GM12878 (cell line): ENCODE measurements around the gene CEP63. TPM values are rescaled to one million over a fixed set of nuclear protein-coding genes. Genes with fewer than 3 reads are reported as not detected.

Experiments
- CREB1 ChIP-seq: IDR thresholded peaks from 2 replicates; pipeline ENCODE4 v1.6.1; 2012; ENCODE audit warnings: low read depth, mild to moderate bottlenecking, inconsistent platforms
- EED ChIP-seq: sonication (generic); IDR thresholded peaks from 2 replicates; pipeline ENCODE4 v1.6.1; 2016; ENCODE audit warnings: antibody characterized with exemption, low read depth
- ETV6 ChIP-seq, 2 experiments: fragments of 450-650 bp in 1 of 2; IDR thresholded peaks in 1 of 2; conservative IDR thresholded peaks in 1 of 2; 2 replicates each; pipeline ENCODE4 v1.6.1; 2014; ENCODE audit warnings: antibody characterized with exemption in 1 of 2, borderline replicate concordance in 1 of 2, low read depth in 1 of 2, mild to moderate bottlenecking in 1 of 2, moderate library complexity in 1 of 2
- IRF4 ChIP-seq: IDR thresholded peaks from 2 replicates; pipeline ENCODE4 v1.6.1; 2011; ENCODE audit warnings: low read depth, low read length
- PAX8 ChIP-seq: fragments of 450-650 bp; IDR thresholded peaks from 2 replicates; pipeline ENCODE4 v1.6.1; 2017; ENCODE audit warnings: mild to moderate bottlenecking, moderate library complexity
- RUNX3 ChIP-seq: IDR thresholded peaks from 2 replicates; pipeline ENCODE4 v1.6.1; 2012; ENCODE audit warnings: low read length, inconsistent platforms
- polyA plus RNA-seq, 11 experiments: library from polyadenylated mRNA; depleted of rRNA in 4 of 11; unstranded in 6 of 11; stranded (reverse) in 5 of 11; fragments of >200 nt; fragmentation: Nextera tagmentation in 4 of 11; fragmentation: Illumina TruSeq in 1 of 11; extraction: Ambion mirVana in 4 of 11; extraction: Trizol in 1 of 11; gene quantifications; 1 replicate in 1 of 11; 2 replicates in 10 of 11; pipeline versions ENCODE4 v1.2.1 to v1.2.3, GENCODE V29; 2011 to 2016; ENCODE audit warnings: inconsistent platforms in 2 of 11, missing spikeins in 2 of 11, low read depth in 1 of 11
- total RNA-seq, 4 experiments: library from RNA; depleted of rRNA in 3 of 4; stranded (reverse); fragments of >200 nt in 3 of 4; fragmentation: Illumina TruSeq in 1 of 4; extraction: Trizol in 1 of 4; gene quantifications; 2 replicates each; pipeline versions ENCODE4 v1.2.1 to v1.2.3, GENCODE V29; 2013 to 2021
- TF ChIP-seq, protein P1 (sequence below): fragments of 450-650 bp; formaldehyde crosslinking; IDR thresholded peaks from 2 replicates; pipeline ENCODE4 v1.4.0; 2022; ENCODE audit warnings: mild to moderate bottlenecking, moderate library complexity
- TF ChIP-seq, protein P2 (sequence below): fragments of 450-650 bp; IDR thresholded peaks from 2 replicates; pipeline ENCODE4 v1.6.1; 2017; ENCODE audit warnings: mild to moderate bottlenecking, low read depth, inconsistent platforms; ENCODE audit not compliant: poor library complexity, severe bottlenecking
- TF ChIP-seq, protein P3 (sequence below): IDR thresholded peaks from 2 replicates; pipeline ENCODE4 v1.6.1; 2011; ENCODE audit warnings: mild to moderate bottlenecking, low read depth, low read length, moderate library complexity; ENCODE audit not compliant: insufficient replicate concordance
- TF ChIP-seq, protein P4 (sequence below): IDR thresholded peaks from 2 replicates; pipeline ENCODE4 v1.6.1; 2012; ENCODE audit warnings: low read length, inconsistent platforms
- TF ChIP-seq, protein P5 (sequence below): IDR thresholded peaks from 2 replicates; pipeline ENCODE4 v1.6.1; 2012; ENCODE audit warnings: low read depth, low read length, improper control_type of control experiment
- TF ChIP-seq, protein P6 (sequence below): fragments of 450-650 bp; IDR thresholded peaks from 2 replicates; pipeline ENCODE4 v1.6.1; 2017; ENCODE audit warnings: mild to moderate bottlenecking
- TF ChIP-seq, protein P7 (sequence below): IDR thresholded peaks from 2 replicates; pipeline ENCODE4 v1.6.1; 2012; ENCODE audit warnings: mild to moderate bottlenecking, low read depth, low read length

The CEP63 gene
- total and polyA plus RNA-seq, 10 of the 15 experiments (the other 5 are each of a cell fraction or from before 2014, with no cell fraction given): 14.0 to 36.9 (median 26.8) TPM

DNA sequence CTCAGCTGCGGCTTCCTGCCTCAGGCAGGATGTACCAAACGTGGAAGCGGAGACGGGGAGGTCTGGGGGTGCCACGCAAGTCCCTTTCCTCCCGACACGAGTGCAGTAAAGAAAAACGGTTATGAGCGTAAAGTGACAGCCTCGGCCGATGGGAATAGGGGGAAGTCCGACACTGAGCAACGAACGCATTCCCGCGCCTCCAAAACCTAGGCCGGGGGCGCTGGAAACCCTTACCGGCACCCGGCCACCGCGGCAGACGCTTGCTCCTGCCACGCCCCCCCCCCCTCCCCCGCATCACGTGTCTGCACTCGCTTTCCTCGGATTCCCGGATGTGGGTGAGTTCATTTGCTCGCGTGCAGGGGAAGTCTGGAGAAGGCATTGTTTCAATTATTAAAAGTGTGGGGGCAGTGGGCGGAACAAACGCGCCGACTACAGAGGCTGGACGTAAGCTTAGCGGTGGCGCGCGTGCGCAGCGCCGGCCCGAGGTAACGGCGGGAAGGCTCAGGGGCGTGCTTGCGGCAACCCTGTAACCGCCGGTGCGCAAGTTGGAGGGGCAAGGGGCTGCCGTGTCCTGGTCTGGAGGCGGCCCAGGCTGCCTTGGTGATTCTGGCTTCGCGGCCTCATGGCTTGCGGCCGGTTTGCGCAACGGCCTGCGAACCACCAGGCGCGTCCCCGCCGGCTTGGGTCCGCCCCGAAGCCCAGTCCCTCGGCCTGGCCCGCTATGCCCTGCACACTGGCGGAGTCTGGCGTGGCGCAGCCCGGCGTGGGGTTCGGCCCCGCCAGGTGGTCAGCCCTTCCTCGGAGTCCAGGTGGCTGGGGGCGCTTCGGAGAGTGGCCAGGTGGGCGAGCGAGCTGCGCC, at the start of gene CEP63, which contains the start of gene ANAPC13 (continued):
- TF ChIP-seq IRF4 (no peak), RUNX3 (peak; percentile 69), CREB1 (peak; percentile 24), ETV6 (conservative IDR thresholded peaks at IDR 0.05 in 1 of 2, IDR thresholded peaks at IDR 0.05 in 1 of 2; ENCODE audit: borderline replicate concordance in 1 of 2, low read depth in 1 of 2) (no peak), EED (peak; percentile 42; the same call in 1 of the 2 replicates), PAX8 (no peak)
- TF ChIP-seq, protein P1, sequence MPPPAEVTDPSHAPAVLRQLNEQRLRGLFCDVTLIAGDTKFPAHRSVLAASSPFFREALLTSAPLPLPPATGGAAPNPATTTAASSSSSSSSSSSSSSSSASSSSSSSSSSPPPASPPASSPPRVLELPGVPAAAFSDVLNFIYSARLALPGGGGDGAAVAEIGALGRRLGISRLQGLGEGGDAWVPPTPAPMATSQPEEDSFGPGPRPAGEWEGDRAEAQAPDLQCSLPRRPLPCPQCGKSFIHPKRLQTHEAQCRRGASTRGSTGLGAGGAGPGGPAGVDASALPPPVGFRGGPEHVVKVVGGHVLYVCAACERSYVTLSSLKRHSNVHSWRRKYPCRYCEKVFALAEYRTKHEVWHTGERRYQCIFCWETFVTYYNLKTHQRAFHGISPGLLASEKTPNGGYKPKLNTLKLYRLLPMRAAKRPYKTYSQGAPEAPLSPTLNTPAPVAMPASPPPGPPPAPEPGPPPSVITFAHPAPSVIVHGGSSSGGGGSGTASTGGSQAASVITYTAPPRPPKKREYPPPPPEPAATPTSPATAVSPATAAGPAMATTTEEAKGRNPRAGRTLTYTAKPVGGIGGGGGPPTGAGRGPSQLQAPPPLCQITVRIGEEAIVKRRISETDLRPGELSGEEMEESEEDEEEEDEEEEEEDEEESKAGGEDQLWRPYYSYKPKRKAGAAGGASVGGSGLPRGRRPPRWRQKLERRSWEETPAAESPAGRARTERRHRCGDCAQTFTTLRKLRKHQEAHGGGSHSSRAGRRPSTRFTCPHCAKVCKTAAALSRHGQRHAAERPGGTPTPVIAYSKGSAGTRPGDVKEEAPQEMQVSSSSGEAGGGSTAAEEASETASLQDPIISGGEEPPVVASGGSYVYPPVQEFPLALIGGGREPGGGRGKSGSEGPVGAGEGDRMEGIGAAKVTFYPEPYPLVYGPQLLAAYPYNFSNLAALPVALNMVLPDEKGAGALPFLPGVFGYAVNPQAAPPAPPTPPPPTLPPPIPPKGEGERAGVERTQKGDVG (CRISPR knock-in tag): no peak
- TF ChIP-seq, protein P2, sequence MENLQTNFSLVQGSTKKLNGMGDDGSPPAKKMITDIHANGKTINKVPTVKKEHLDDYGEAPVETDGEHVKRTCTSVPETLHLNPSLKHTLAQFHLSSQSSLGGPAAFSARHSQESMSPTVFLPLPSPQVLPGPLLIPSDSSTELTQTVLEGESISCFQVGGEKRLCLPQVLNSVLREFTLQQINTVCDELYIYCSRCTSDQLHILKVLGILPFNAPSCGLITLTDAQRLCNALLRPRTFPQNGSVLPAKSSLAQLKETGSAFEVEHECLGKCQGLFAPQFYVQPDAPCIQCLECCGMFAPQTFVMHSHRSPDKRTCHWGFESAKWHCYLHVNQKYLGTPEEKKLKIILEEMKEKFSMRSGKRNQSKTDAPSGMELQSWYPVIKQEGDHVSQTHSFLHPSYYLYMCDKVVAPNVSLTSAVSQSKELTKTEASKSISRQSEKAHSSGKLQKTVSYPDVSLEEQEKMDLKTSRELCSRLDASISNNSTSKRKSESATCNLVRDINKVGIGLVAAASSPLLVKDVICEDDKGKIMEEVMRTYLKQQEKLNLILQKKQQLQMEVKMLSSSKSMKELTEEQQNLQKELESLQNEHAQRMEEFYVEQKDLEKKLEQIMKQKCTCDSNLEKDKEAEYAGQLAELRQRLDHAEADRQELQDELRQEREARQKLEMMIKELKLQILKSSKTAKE: peak; percentile 93
- TF ChIP-seq, protein P3, sequence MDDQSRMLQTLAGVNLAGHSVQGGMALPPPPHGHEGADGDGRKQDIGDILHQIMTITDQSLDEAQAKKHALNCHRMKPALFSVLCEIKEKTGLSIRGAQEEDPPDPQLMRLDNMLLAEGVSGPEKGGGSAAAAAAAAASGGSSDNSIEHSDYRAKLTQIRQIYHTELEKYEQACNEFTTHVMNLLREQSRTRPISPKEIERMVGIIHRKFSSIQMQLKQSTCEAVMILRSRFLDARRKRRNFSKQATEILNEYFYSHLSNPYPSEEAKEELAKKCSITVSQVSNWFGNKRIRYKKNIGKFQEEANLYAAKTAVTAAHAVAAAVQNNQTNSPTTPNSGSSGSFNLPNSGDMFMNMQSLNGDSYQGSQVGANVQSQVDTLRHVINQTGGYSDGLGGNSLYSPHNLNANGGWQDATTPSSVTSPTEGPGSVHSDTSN: no peak
- TF ChIP-seq, protein P4, sequence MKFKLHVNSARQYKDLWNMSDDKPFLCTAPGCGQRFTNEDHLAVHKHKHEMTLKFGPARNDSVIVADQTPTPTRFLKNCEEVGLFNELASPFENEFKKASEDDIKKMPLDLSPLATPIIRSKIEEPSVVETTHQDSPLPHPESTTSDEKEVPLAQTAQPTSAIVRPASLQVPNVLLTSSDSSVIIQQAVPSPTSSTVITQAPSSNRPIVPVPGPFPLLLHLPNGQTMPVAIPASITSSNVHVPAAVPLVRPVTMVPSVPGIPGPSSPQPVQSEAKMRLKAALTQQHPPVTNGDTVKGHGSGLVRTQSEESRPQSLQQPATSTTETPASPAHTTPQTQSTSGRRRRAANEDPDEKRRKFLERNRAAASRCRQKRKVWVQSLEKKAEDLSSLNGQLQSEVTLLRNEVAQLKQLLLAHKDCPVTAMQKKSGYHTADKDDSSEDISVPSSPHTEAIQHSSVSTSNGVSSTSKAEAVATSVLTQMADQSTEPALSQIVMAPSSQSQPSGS: no peak; the same call in 1 of the 2 replicates
- TF ChIP-seq, protein P5, sequence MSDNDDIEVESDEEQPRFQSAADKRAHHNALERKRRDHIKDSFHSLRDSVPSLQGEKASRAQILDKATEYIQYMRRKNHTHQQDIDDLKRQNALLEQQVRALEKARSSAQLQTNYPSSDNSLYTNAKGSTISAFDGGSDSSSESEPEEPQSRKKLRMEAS: peak; percentile 63
- TF ChIP-seq, protein P6, sequence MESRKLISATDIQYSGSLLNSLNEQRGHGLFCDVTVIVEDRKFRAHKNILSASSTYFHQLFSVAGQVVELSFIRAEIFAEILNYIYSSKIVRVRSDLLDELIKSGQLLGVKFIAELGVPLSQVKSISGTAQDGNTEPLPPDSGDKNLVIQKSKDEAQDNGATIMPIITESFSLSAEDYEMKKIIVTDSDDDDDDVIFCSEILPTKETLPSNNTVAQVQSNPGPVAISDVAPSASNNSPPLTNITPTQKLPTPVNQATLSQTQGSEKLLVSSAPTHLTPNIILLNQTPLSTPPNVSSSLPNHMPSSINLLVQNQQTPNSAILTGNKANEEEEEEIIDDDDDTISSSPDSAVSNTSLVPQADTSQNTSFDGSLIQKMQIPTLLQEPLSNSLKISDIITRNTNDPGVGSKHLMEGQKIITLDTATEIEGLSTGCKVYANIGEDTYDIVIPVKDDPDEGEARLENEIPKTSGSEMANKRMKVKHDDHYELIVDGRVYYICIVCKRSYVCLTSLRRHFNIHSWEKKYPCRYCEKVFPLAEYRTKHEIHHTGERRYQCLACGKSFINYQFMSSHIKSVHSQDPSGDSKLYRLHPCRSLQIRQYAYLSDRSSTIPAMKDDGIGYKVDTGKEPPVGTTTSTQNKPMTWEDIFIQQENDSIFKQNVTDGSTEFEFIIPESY: no peak
- TF ChIP-seq, protein P7, sequence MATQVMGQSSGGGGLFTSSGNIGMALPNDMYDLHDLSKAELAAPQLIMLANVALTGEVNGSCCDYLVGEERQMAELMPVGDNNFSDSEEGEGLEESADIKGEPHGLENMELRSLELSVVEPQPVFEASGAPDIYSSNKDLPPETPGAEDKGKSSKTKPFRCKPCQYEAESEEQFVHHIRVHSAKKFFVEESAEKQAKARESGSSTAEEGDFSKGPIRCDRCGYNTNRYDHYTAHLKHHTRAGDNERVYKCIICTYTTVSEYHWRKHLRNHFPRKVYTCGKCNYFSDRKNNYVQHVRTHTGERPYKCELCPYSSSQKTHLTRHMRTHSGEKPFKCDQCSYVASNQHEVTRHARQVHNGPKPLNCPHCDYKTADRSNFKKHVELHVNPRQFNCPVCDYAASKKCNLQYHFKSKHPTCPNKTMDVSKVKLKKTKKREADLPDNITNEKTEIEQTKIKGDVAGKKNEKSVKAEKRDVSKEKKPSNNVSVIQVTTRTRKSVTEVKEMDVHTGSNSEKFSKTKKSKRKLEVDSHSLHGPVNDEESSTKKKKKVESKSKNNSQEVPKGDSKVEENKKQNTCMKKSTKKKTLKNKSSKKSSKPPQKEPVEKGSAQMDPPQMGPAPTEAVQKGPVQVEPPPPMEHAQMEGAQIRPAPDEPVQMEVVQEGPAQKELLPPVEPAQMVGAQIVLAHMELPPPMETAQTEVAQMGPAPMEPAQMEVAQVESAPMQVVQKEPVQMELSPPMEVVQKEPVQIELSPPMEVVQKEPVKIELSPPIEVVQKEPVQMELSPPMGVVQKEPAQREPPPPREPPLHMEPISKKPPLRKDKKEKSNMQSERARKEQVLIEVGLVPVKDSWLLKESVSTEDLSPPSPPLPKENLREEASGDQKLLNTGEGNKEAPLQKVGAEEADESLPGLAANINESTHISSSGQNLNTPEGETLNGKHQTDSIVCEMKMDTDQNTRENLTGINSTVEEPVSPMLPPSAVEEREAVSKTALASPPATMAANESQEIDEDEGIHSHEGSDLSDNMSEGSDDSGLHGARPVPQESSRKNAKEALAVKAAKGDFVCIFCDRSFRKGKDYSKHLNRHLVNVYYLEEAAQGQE: no peak
